ENCODE data around the gene MSRB3.

MSRB3 gene

GRCh38 chr12:65278576-65279368, at the start of gene MSRB3:
TSS of gene MSRB3 (plus strand) at chr12:65278683. CDS start at chr12:65308580, 29,897 bp downstream.
- DNase-seq (peak; percentile 26 to 37), ATAC-seq (peak; percentile 83)
- Mint-ChIP-seq H3K4me3 (peak within 1 kb of the TSS; percentile 67 to 72), H3K27me3 (peaks cover 69% of the 10 kb centered on the region), H3K4me1 (peaks cover 13% of the 10 kb centered on the region), H3K9me3 (no peaks in the 10 kb centered on the region), H3K27ac (no peak within 1 kb of the TSS)

GRCh38 chr12:65229441-65229840, 49.0 kb upstream of the MSRB3 start:
- ATAC-seq (no peak), DNase-seq (no peak)
- H3K4me1 Mint-ChIP-seq = peaks cover 30% of the 10 kb centered on the region
- no peak overlapping the region for H3K4me3 Mint-ChIP-seq
- H3K27me3 Mint-ChIP-seq = no peaks in the 10 kb centered on the region
- H3K27ac Mint-ChIP-seq = no peak overlapping the region
- H3K9me3 Mint-ChIP-seq = peaks cover 20 to 30% of the 10 kb centered on the region in 2 donors

GRCh38 chr12:65232476-65233077, 45.9 kb upstream of the MSRB3 start:
- Mint-ChIP-seq H3K27me3 (no peaks in the 10 kb centered on the region), H3K4me3 (no peak overlapping the region), H3K4me1 (peaks cover 11% of the 10 kb centered on the region), H3K27ac (no peak overlapping the region), H3K9me3 (peaks cover 9 to 23% of the 10 kb centered on the region in 2 donors)
- ATAC-seq (no peak), DNase-seq (no peak)

GRCh38 chr12:65237153-65237552, 41.3 kb upstream of the MSRB3 start:
- no peak for ATAC-seq
- no peak overlapping the region for H3K4me3 Mint-ChIP-seq
- no peak overlapping the region for H3K27ac Mint-ChIP-seq

GRCh38 chr12:65238609-65239008, 39.9 kb upstream of the MSRB3 start:
- Mint-ChIP-seq H3K4me3 (no peak overlapping the region), H3K27ac (no peak overlapping the region), H3K4me1 (no peaks in the 10 kb centered on the region), H3K27me3 (no peaks in the 10 kb centered on the region), H3K9me3 (no peaks in the 10 kb centered on the region)
- no peak for ATAC-seq
- no peak for DNase-seq

More at GRCh38 chr12:65237153-65237552, 41.3 kb upstream of the MSRB3 start:
- no peak for DNase-seq
- Mint-ChIP-seq H3K4me1 (peaks cover 8% of the 10 kb centered on the region), H3K27me3 (no peaks in the 10 kb centered on the region), H3K9me3 (no peaks in the 10 kb centered on the region)

- Mint-ChIP-seq H3K4me3 (peak overlapping the region in 1 of 2 donors; percentile 42), H3K4me1 (peaks cover 16% of the 10 kb centered on the region), H3K9me3 (peaks cover 0 to 5% of the 10 kb centered on the region in 2 donors)
These were observed 29.5 kb upstream of the MSRB3 start for GRCh38 chr12:65248656-65249633.

GRCh38 chr12:65252515-65252914, 26.0 kb upstream of the MSRB3 start:
- DNase-seq (no peak), ATAC-seq (no peak)
- Mint-ChIP-seq H3K4me3 (no peak overlapping the region), H3K27ac (no peak overlapping the region), H3K9me3 (peaks cover 0 to 5% of the 10 kb centered on the region in 2 donors), H3K27me3 (no peaks in the 10 kb centered on the region), H3K4me1 (peaks cover 16% of the 10 kb centered on the region)

More at GRCh38 chr12:65248656-65249633, 29.5 kb upstream of the MSRB3 start:
- DNase-seq = peak in 1 of 2 donors; percentile 12
- Mint-ChIP-seq H3K27ac (peak overlapping the region in 1 of 2 donors; percentile 44), H3K27me3 (no peaks in the 10 kb centered on the region)
- peak; percentile 85 for ATAC-seq

GRCh38 chr12:65257986-65258385, 20.5 kb upstream of the MSRB3 start:
- Mint-ChIP-seq H3K27me3 (peaks cover 9% of the 10 kb centered on the region), H3K4me1 (no peaks in the 10 kb centered on the region), H3K27ac (no peak overlapping the region), H3K4me3 (no peak overlapping the region), H3K9me3 (no peaks in the 10 kb centered on the region)
- DNase-seq (no peak), ATAC-seq (no peak)

GRCh38 chr12:65259501-65259900, 19.0 kb upstream of the MSRB3 start:
- Mint-ChIP-seq H3K4me3 (no peak overlapping the region), H3K27me3 (peaks cover 9% of the 10 kb centered on the region), H3K4me1 (no peaks in the 10 kb centered on the region), H3K9me3 (no peaks in the 10 kb centered on the region), H3K27ac (no peak overlapping the region)
- DNase-seq = no peak
- no peak for ATAC-seq

- DNase-seq = no peak
- H3K4me1 Mint-ChIP-seq = no peaks in the 10 kb centered on the region
- no peak overlapping the region for H3K27ac Mint-ChIP-seq
- ATAC-seq = no peak
- no peak overlapping the region for H3K4me3 Mint-ChIP-seq
- H3K9me3 Mint-ChIP-seq = no peaks in the 10 kb centered on the region
- H3K27me3 Mint-ChIP-seq = peaks cover 29% of the 10 kb centered on the region
These were observed 14.7 kb upstream of the MSRB3 start for GRCh38 chr12:65263777-65264176.

GRCh38 chr12:65266408-65266807, 12.1 kb upstream of the MSRB3 start:
- Mint-ChIP-seq H3K4me1 (no peaks in the 10 kb centered on the region), H3K27me3 (peaks cover 19% of the 10 kb centered on the region), H3K27ac (no peak overlapping the region), H3K9me3 (no peaks in the 10 kb centered on the region), H3K4me3 (no peak overlapping the region)
- DNase-seq (no peak), ATAC-seq (no peak)

GRCh38 chr12:65269603-65270002, 8.9 kb upstream of the MSRB3 start:
- no peak for DNase-seq
- no peak for ATAC-seq
- Mint-ChIP-seq H3K4me3 (no peak overlapping the region), H3K4me1 (no peaks in the 10 kb centered on the region), H3K27ac (no peak overlapping the region), H3K9me3 (no peaks in the 10 kb centered on the region), H3K27me3 (peaks cover 28% of the 10 kb centered on the region)

- Mint-ChIP-seq H3K4me1 (peaks cover 13% of the 10 kb centered on the region), H3K9me3 (no peaks in the 10 kb centered on the region), H3K27me3 (peaks cover 52% of the 10 kb centered on the region), H3K4me3 (no peak overlapping the region), H3K27ac (no peak overlapping the region)
- DNase-seq = no peak
- no peak for ATAC-seq
These were observed 3.7 kb upstream of the MSRB3 start for GRCh38 chr12:65274602-65275272.

GRCh38 chr12:65275627-65276026, 2.9 kb upstream of the MSRB3 start:
- DNase-seq (no peak), ATAC-seq (peak; percentile 7)
- Mint-ChIP-seq H3K9me3 (no peaks in the 10 kb centered on the region), H3K27ac (no peak overlapping the region), H3K27me3 (peaks cover 58% of the 10 kb centered on the region), H3K4me1 (peaks cover 13% of the 10 kb centered on the region), H3K4me3 (no peak overlapping the region)
